Measurements from ENCODE around the gene GCFC2. TPM values are rescaled to one million over a fixed set of nuclear protein-coding genes. Genes with fewer than 3 reads are reported as not detected.
"Not testable (repeated sequence)": the region's sequence is repeated elsewhere in the genome, so short reads cannot be mapped to it uniquely, and the experiment has no call there.

The GCFC2 gene
- total RNA-seq, 1 donor from 2014 or later = 30.2 TPM

- intact Hi-C loops (cut with micrococcal nuclease) = no loop called here
These were observed 30.3 kb downstream of the GCFC2 start for GRCh38 chr2:75680402-75680801.

- intact Hi-C loops (cut with micrococcal nuclease) = no loop called here
These were observed 31.2 kb downstream of the GCFC2 start for GRCh38 chr2:75679556-75679955.

GRCh38 chr2:75676464-75676863 lies 34.3 kb downstream of the GCFC2 start:
- intact Hi-C loops (cut with micrococcal nuclease) = no loop called here

GRCh38 chr2:75675908-75676307 lies 34.8 kb downstream of the GCFC2 start:
- intact Hi-C loops (cut with micrococcal nuclease) = no loop called here

- intact Hi-C loops (cut with micrococcal nuclease) = not testable (repeated sequence)
These were observed 35.3 kb downstream of the GCFC2 start for GRCh38 chr2:75675423-75675822.

- intact Hi-C loops (cut with micrococcal nuclease) = no loop called here
These were observed 42.8 kb downstream of the GCFC2 start for GRCh38 chr2:75667884-75668283.

- intact Hi-C loops (cut with micrococcal nuclease) = no loop called here
These were observed 43.8 kb downstream of the GCFC2 start for GRCh38 chr2:75666911-75667310.

- intact Hi-C loops (cut with micrococcal nuclease) = no loop called here
These were observed 52.9 kb downstream of the GCFC2 start for GRCh38 chr2:75657798-75658197.

- intact Hi-C loops (cut with micrococcal nuclease) = no loop called here
These were observed 54.2 kb downstream of the GCFC2 start for GRCh38 chr2:75656563-75656962.

- intact Hi-C loops (cut with micrococcal nuclease) = no loop called here
These were observed 54.9 kb downstream of the GCFC2 start for GRCh38 chr2:75655861-75656260.

- intact Hi-C loops (cut with micrococcal nuclease) = no loop called here
These were observed 56.7 kb downstream of the GCFC2 start for GRCh38 chr2:75654012-75654411.

- intact Hi-C loops (cut with micrococcal nuclease) = loop anchor here (1.0 to 10.0 kb wide), 4 partner anchors 38 to 1913 kb away; partner anchors contain the start of gene TPRKB
These were observed 62.9 kb downstream of the GCFC2 start for GRCh38 chr2:75647771-75648170.

- intact Hi-C loops (cut with micrococcal nuclease) = loop anchor here (1.0 to 10.0 kb wide), 7 partner anchors 30 to 1912 kb away; partner anchors contain the start of genes GCFC2, POLE4 and TPRKB
These were observed 63.9 kb downstream of the GCFC2 start, which contains the start of gene MRPL19 for GRCh38 chr2:75646583-75647425. Gene MRPL19, plus strand, starts transcription at chr2:75646783. Its CDS starts 25 bp downstream, at chr2:75646808.

- intact Hi-C loops (cut with micrococcal nuclease) = loop anchor here (1.0 to 10.0 kb wide), 6 partner anchors 31 to 1911 kb away; partner anchors contain the start of genes GCFC2, POLE4 and TPRKB
These were observed 64.6 kb downstream of the GCFC2 start for GRCh38 chr2:75646090-75646582.

- intact Hi-C loops (cut with micrococcal nuclease) = loop anchor here (1.0 to 10.0 kb wide), 6 partner anchors 32 to 1911 kb away; partner anchors contain the start of genes GCFC2, POLE4 and TPRKB
These were observed 65.1 kb downstream of the GCFC2 start for GRCh38 chr2:75645643-75646042.

- intact Hi-C loops (cut with micrococcal nuclease) = loop anchor here (10.0 kb wide), 2 partner anchors 799 to 1909 kb away; partner anchors contain the start of gene TPRKB
These were observed 66.7 kb downstream of the GCFC2 start for GRCh38 chr2:75643980-75644379.

- intact Hi-C loops (cut with micrococcal nuclease) = loop anchor here (2.0 to 10.0 kb wide), 3 partner anchors 427 to 1907 kb away; partner anchors contain the start of gene TPRKB
These were observed 69.1 kb downstream of the GCFC2 start for GRCh38 chr2:75641587-75641986.

GRCh38 chr2:75640621-75641121 lies 70.0 kb downstream of the GCFC2 start:
- intact Hi-C loops (cut with micrococcal nuclease) = loop anchor here (1.0 to 10.0 kb wide), 4 partner anchors 37 to 1906 kb away; partner anchors contain the start of gene TPRKB

- intact Hi-C loops (cut with micrococcal nuclease) = no loop called here
These were observed 73.1 kb downstream of the GCFC2 start for GRCh38 chr2:75637568-75637967.

- intact Hi-C loops (cut with micrococcal nuclease) = no loop called here
These were observed 75.8 kb downstream of the GCFC2 start for GRCh38 chr2:75634945-75635344.

GRCh38 chr2:75633620-75634019 lies 77.1 kb downstream of the GCFC2 start:
- intact Hi-C loops (cut with micrococcal nuclease) = no loop called here

GRCh38 chr2:75632813-75633212 lies 77.9 kb downstream of the GCFC2 start:
- intact Hi-C loops (cut with micrococcal nuclease) = no loop called here
